Measurements from ENCODE around the gene P2RY13. TPM values are rescaled to one million over a fixed set of nuclear protein-coding genes. Genes with fewer than 3 reads are reported as not detected.

Gene P2RY13
- not detected for total RNA-seq

DNA sequence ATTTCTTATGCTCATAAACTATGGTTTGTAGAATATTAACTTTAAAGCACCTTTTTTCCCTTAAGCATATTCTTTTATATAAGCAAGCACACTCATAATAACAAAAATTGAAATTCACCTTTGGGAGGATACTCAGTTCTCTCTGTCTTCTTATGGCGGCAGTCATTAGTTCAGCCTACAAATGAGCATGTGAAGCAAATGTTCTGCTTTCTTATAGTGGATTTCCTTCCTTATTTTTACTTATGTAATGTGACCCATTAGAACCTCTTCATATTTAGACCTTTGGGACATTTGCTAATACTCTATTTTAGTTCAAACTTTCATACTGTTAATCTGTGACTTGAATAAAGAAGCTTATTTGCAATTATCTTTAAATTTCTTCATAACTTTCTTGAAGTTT, at the start of gene P2RY13:
Gene P2RY13, minus strand, starts transcription at position 187 of the 400 bp plus-strand sequence. Its CDS starts 21 bp downstream, at position 166.
- CTCF ChIA-PET: interaction anchor here (2.0 to 2.1 kb wide), 3 partner anchors 24 to 589 kb away, joined by 5 to 17 read pairs (median 15); no protein-coding TSS in a partner anchor
- Mint-ChIP-seq H3K4me3 (peak within 1 kb of the TSS; percentile 26), H3K27me3 (peaks cover 11% of the 10 kb centered on the region), H3K4me1 (peaks cover 10% of the 10 kb centered on the region), H3K27ac (peak within 1 kb of the TSS; percentile 40), H3K9me3 (ENCODE audit: low read depth) (no peaks in the 10 kb centered on the region), H3K36me3 (ENCODE audit: low read depth) (no peaks in the 10 kb centered on the region)
- ATAC-seq: no peak
- intact Hi-C loops (cut with DNase I, micrococcal nuclease): loop anchor here in 1 of 2 experiments (2.0 to 5.0 kb wide), 2 partner anchors 102 to 161 kb away; no protein-coding TSS in a partner anchor
- no peak for DNase-seq
- POLR2A ChIA-PET: no interaction called here

DNA sequence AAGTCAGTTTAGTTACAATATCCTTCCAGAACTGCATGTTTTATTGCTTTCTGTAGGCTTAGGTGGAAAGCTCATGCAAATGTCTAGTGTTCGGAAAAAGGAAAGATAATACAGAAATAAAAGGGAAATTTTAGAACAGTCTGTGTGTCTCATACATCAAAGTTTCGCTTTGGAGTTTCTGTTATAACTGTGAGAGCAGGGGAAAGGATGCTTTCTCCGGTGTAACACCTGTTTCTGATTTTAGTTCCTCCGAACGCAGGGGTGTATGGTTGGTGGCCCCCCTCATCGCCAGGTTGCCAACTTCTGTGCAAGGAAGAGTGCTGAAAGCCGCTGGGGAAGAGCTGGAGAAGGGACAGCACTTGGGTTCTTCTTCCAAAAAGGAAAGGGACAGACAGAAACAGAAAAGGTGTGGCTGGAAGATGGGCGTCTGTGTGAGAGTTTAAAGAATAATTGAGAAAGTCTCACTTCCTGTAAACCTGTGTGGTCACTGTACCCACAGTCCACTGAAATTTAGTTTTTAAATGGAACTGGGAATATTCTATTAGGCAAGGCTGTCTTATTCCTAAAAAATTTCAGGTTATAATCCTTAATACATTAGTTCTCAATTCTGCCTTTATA, 48.5 kb upstream of the P2RY13 start:
- Mint-ChIP-seq H3K4me1 (no peaks in the 10 kb centered on the region), H3K4me3 (no peak overlapping the region), H3K36me3 (ENCODE audit: low read depth) (no peaks in the 10 kb centered on the region), H3K9me3 (ENCODE audit: low read depth) (no peaks in the 10 kb centered on the region), H3K27ac (no peak overlapping the region), H3K27me3 (peaks cover 2% of the 10 kb centered on the region)
- POLR2A ChIA-PET: no interaction called here
- intact Hi-C loops (cut with DNase I, micrococcal nuclease): no loop called here
- DNase-seq: no peak
- ATAC-seq: no peak
- CTCF ChIA-PET: interaction anchor here (1.1 kb wide), 1 partner anchor 50 kb away, joined by 3 read pairs; no protein-coding TSS in a partner anchor

DNA sequence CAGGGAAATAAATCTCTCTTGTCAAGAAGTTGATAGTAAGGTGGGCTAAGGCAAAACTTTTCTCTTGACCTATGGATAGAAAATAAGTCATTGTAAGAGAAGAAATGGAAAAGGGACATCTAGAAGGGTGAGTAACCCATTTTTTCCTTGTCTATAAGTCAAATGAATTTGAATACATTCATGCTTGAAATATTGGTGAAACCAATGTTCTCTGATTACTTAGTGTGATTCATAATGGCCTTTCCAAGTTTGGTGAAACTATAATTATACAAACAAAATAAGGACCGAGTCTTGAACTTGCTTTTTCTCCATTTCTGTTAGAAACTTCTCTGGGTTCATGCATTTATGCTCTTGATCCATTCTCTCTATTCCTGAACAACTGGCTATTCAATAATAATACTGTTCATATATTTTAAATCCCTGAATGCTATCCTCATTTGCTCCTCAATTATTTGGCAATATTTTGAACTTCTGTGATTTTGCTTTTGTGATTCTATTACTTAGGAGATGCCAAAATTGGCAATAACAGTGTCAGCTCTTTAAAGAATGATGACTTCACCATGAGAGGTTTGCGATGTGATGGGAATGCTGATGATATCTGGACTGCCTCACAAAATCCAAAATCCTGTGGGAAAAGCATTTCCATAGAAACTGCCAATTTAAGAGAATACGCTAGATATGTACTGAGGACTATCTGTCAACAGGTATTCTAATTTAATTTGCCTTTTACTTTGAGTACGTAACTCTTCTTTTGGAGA, 42.9 kb upstream of the P2RY13 start:
- intact Hi-C loops (cut with DNase I, micrococcal nuclease): no loop called here
- POLR2A ChIA-PET: no interaction called here
- Mint-ChIP-seq H3K36me3 (ENCODE audit: low read depth) (no peaks in the 10 kb centered on the region), H3K4me3 (no peak overlapping the region), H3K27ac (no peak overlapping the region), H3K27me3 (no peaks in the 10 kb centered on the region), H3K9me3 (ENCODE audit: low read depth) (no peaks in the 10 kb centered on the region), H3K4me1 (no peaks in the 10 kb centered on the region)
- ATAC-seq: no peak
- no peak for DNase-seq
- CTCF ChIA-PET: interaction anchor here (0.9 kb wide), 1 partner anchor 28 kb away, joined by 3 read pairs; no protein-coding TSS in a partner anchor

DNA sequence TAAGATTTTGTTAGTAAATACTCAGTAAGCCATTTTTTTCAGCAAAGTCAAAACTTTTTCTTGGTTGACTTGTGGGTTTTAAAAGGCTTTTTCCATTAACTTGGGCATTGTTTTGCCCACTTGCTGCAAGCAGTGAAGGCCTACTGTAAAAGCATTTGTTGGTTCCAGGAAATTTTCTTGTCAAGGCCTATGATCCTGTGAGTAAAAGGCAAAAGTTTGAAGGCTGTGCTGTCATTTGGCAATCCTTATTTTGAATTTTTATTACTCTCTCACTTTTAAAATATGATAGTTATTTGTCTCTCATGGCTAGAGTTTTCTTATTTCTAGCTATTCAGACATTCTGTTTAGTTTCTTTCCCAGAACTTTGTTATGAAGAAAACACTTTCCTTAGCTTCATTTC, 42.2 kb upstream of the P2RY13 start:
- ChIA-PET CTCF (no interaction called here), POLR2A (no interaction called here)
- intact Hi-C loops (cut with DNase I, micrococcal nuclease): no loop called here
- no peaks in the 10 kb centered on the region for H3K4me1 Mint-ChIP-seq
- no peaks in the 10 kb centered on the region for H3K36me3 Mint-ChIP-seq (ENCODE audit: low read depth)
- no peaks in the 10 kb centered on the region for H3K27me3 Mint-ChIP-seq
- ATAC-seq: no peak
- no peak overlapping the region for H3K27ac Mint-ChIP-seq
- no peak overlapping the region for H3K4me3 Mint-ChIP-seq
- no peak for DNase-seq
- H3K9me3 Mint-ChIP-seq (ENCODE audit: low read depth): no peaks in the 10 kb centered on the region

DNA sequence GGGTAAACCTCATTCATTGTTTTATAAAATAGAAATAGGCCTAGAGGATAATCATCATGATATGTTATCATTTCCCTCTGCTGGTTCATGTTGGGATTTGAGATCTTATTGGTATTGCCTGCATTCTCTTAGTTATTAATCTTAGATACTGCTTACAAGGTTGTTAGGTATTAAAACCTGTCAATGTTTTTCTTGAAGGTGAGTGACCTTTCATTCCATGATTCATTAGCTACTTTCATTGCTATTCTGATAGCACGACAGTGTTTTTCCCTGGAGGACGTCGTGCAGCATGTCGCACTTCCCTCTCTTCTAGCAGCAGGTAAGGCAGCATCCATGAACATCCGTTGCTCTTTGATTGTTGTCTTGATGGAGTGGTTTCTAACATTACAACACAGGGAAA, 38.1 kb upstream of the P2RY13 start:
- Mint-ChIP-seq H3K36me3 (ENCODE audit: low read depth) (no peaks in the 10 kb centered on the region), H3K4me1 (no peaks in the 10 kb centered on the region), H3K4me3 (no peak overlapping the region), H3K9me3 (ENCODE audit: low read depth) (no peaks in the 10 kb centered on the region), H3K27me3 (no peaks in the 10 kb centered on the region), H3K27ac (no peak overlapping the region)
- CTCF ChIA-PET: interaction anchor here (1.6 kb wide), 1 partner anchor 9 kb away, joined by 7 read pairs; no protein-coding TSS in a partner anchor
- intact Hi-C loops (cut with DNase I, micrococcal nuclease): no loop called here
- POLR2A ChIA-PET: no interaction called here
- ATAC-seq (no peak), DNase-seq (no peak)

DNA sequence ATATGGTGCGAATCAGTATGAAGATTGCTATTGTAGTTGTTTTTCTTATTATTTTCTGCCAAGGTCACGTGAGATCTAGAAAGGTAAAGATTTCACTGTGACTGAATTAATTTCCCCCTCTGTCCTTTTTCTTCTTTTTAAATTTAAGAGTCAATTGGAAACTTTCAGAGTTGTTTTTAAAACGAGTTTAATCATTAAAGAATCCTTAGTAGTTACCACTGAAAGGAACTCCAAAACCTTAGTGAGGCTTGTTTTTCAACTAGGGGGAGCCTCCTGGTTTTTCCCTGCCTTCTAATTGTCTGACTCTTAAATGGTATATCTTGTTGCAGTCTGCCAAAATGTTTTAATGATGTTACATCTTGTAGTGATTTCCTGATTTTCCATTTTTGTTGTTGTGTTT, 37.6 kb upstream of the P2RY13 start:
- intact Hi-C loops (cut with DNase I, micrococcal nuclease): no loop called here
- H3K27ac Mint-ChIP-seq: no peak overlapping the region
- no peak for DNase-seq
- H3K9me3 Mint-ChIP-seq (ENCODE audit: low read depth): no peaks in the 10 kb centered on the region
- ChIA-PET POLR2A (no interaction called here), CTCF (no interaction called here)
- no peaks in the 10 kb centered on the region for H3K4me1 Mint-ChIP-seq
- peaks cover 3% of the 10 kb centered on the region for H3K27me3 Mint-ChIP-seq
- no peak for ATAC-seq
- no peak overlapping the region for H3K4me3 Mint-ChIP-seq
- no peaks in the 10 kb centered on the region for H3K36me3 Mint-ChIP-seq (ENCODE audit: low read depth)

DNA sequence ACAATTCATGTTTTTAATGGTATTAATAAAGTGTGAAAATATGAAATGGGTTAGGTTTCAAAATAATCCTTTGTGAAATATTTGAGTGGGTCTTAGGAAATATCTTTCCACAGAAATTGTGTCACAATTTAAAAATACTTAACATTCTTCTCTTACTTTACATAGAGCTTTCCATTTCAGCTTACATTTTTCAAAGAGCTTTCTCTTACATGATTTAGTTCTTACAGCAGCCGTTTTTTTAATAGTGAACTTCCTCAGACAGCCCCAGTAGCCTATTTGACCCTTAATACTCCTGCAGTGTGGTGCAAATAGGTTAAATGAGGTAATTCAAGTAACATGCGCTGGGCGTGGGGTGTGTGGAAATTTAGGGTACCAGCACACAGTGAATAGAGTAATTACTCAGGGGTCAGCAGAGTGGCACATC, 33.4 kb upstream of the P2RY13 start:
- intact Hi-C loops (cut with DNase I, micrococcal nuclease): no loop called here
- Mint-ChIP-seq H3K36me3 (ENCODE audit: low read depth) (no peaks in the 10 kb centered on the region), H3K4me1 (no peaks in the 10 kb centered on the region), H3K9me3 (ENCODE audit: low read depth) (no peaks in the 10 kb centered on the region), H3K4me3 (no peak overlapping the region), H3K27me3 (peaks cover 4% of the 10 kb centered on the region), H3K27ac (no peak overlapping the region)
- no peak for ATAC-seq
- ChIA-PET CTCF (interaction anchor here (0.8 to 1.2 kb wide), 2 partner anchors 213 to 416 kb away, joined by 3 read pairs; no protein-coding TSS in a partner anchor), POLR2A (no interaction called here)
- DNase-seq: no peak

DNA sequence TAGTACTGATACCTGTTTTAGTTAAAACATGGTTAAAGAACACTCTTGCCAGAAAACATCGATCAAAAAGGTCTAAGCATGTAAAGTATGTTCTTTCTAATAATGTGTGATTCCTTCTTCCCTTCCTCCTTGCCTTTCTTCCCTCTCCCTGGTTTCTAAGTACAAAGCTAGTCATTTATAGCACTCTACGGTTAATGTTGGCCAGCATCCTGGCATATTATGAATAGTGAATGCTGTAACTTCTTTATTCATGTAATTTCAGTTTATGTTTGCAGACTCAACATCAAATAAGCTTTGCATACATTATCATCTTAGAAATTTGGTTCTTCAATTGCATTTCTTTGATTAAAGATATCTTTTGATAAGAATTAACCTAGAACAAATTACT, 28.1 kb upstream of the P2RY13 start:
- H3K27ac Mint-ChIP-seq: no peak overlapping the region

DNA sequence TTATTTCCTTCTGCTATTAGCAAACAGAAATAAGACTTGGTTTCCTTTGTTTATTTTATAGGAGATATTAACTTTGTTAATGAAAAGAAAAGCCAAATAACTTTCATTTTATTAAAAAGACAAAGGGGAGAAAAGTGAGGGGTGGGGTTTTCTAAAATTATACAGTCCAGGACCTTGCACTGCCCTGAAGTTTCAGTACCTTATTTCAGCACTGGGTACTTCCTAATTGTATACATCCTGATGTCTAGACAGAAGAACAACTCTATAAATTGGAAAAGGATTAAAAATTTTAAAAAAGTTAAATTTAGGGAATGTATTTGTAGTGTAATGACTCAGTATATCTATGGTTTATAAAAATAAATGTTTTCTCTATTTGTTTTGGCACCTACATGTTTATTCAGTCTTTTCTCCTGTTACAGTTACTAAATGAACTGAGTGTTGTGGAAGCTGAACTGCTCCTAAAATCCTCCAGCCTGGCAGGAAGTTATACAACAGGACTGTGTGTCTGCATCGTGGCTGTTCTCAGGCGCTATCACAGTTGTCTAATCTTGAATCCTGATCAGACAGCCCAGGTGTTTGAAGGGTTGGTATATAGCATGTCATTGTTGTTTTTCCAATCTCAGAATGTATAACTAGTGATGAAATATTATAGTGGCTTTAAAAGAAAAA, 27.6 kb upstream of the P2RY13 start:
- Mint-ChIP-seq H3K4me1 (peaks cover 3% of the 10 kb centered on the region), H3K27me3 (peaks cover 3% of the 10 kb centered on the region), H3K27ac (no peak overlapping the region), H3K9me3 (ENCODE audit: low read depth) (no peaks in the 10 kb centered on the region), H3K36me3 (ENCODE audit: low read depth) (no peaks in the 10 kb centered on the region), H3K4me3 (no peak overlapping the region)
- intact Hi-C loops (cut with DNase I, micrococcal nuclease): no loop called here
- no peak for ATAC-seq
- CTCF ChIA-PET: interaction anchor here (0.8 to 1.1 kb wide), 2 partner anchors 28 to 29 kb away, joined by 3 read pairs; no protein-coding TSS in a partner anchor
- POLR2A ChIA-PET: no interaction called here
- no peak for DNase-seq

More for the DNA sequence above, 28.1 kb upstream of the P2RY13 start:
- Mint-ChIP-seq H3K27me3 (peaks cover 6% of the 10 kb centered on the region), H3K4me1 (no peaks in the 10 kb centered on the region), H3K9me3 (ENCODE audit: low read depth) (no peaks in the 10 kb centered on the region), H3K4me3 (no peak overlapping the region), H3K36me3 (ENCODE audit: low read depth) (no peaks in the 10 kb centered on the region)
- ATAC-seq (no peak), DNase-seq (no peak)
- ChIA-PET POLR2A (no interaction called here), CTCF (interaction anchor here (0.8 to 2.2 kb wide), 3 partner anchors 11 to 29 kb away, joined by 3 to 7 read pairs (median 3); no protein-coding TSS in a partner anchor)
- intact Hi-C loops (cut with DNase I, micrococcal nuclease): no loop called here

DNA sequence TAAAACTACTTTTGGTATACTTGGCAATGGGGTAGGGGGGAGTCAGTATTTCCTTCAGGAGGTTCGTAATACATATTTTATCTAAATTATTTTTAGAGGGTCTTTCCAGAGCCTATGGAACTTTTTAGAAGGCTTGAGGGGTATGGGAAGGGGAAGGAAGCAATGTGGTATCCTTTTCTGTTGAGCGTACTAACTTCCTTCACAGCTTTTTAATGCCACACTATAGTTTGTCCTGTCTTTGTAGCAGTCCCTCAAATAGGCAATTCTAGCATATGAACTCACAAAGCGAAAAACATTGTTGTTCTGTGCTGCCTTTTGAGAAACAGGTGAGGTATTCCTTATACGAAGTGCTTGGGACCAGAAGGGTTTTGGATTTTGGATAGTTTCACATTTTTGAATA, 22.3 kb upstream of the P2RY13 start:
- peaks cover 10% of the 10 kb centered on the region for H3K4me1 Mint-ChIP-seq
- H3K27me3 Mint-ChIP-seq: peaks cover 16% of the 10 kb centered on the region
- no peak overlapping the region for H3K27ac Mint-ChIP-seq
- H3K9me3 Mint-ChIP-seq (ENCODE audit: low read depth): no peaks in the 10 kb centered on the region
- ChIA-PET POLR2A (no interaction called here), CTCF (interaction anchor here (1.0 kb wide), 1 partner anchor 25 kb away, joined by 3 read pairs; no protein-coding TSS in a partner anchor)
- H3K4me3 Mint-ChIP-seq: no peak overlapping the region
- intact Hi-C loops (cut with DNase I, micrococcal nuclease): no loop called here
- DNase-seq: no peak
- no peak for ATAC-seq
- no peaks in the 10 kb centered on the region for H3K36me3 Mint-ChIP-seq (ENCODE audit: low read depth)

DNA sequence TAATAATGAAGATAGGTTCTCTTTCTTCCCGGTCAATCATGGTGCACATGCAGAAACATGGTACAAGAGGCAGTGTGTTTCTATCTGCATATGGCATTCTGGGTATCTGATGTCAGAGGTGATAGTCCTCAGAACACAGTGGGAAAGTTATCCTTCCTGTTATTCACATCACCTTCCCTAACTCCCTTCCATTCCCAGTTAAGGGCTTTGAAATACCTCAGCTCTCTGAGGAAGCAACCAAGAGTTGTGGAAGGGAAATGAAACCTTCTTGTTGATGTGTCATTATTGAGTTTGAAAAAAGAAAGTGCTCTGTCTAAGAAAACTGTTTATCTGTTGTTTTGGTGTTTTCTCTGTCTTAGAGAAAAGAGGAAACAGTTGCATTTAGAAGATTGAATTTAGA, 21.9 kb upstream of the P2RY13 start:
- ATAC-seq: no peak
- H3K4me3 Mint-ChIP-seq: no peak overlapping the region

More for the DNA sequence above, 21.9 kb upstream of the P2RY13 start:
- Mint-ChIP-seq H3K27ac (no peak overlapping the region), H3K4me1 (peaks cover 10% of the 10 kb centered on the region), H3K9me3 (ENCODE audit: low read depth) (no peaks in the 10 kb centered on the region), H3K36me3 (ENCODE audit: low read depth) (no peaks in the 10 kb centered on the region), H3K27me3 (peaks cover 16% of the 10 kb centered on the region)
- intact Hi-C loops (cut with DNase I, micrococcal nuclease): no loop called here
- ChIA-PET CTCF (interaction anchor here (0.6 to 1.0 kb wide), 2 partner anchors 26 to 318 kb away, joined by 3 to 5 read pairs; no protein-coding TSS in a partner anchor), POLR2A (no interaction called here)
- no peak for DNase-seq

Measured in activated CD4-positive, alpha-beta T cell treated with anti-CD3 and anti-CD28 coated beads for 36 hours (primary cell).